Skeletal muscle satellite cell (primary cell): ENCODE data around the gene MFSD11.
"Not testable (repeated sequence)": the region's sequence is repeated elsewhere in the genome, so short reads cannot be mapped to it uniquely, and the experiment has no call there.

ENCODE experiments used
- H3K27me3 ChIP-seq: 2 replicates; pipeline ENCODE4 v1.7.0; 2013; ENCODE audit warnings: low read length; ENCODE audit not compliant: control insufficient read depth, insufficient read depth
- H3K36me3 ChIP-seq: 2 replicates; pipeline ENCODE4 v1.7.0; 2013; ENCODE audit warnings: mild to moderate bottlenecking, control low read depth, low read length; ENCODE audit not compliant: insufficient read depth
- H3K4me1 ChIP-seq: 2 replicates; pipeline ENCODE4 v1.7.0; 2013; ENCODE audit warnings: low read length; ENCODE audit not compliant: control insufficient read depth, insufficient read depth
- H3K4me2 ChIP-seq: 2 replicates; pipeline ENCODE4 v1.7.0; 2013; ENCODE audit warnings: mild to moderate bottlenecking, low read length
- H3K4me3 ChIP-seq: 2 replicates; pipeline ENCODE4 v1.7.0; 2013; ENCODE audit warnings: low read length
- H3K9ac ChIP-seq: 2 replicates; pipeline ENCODE4 v1.7.0; 2013; ENCODE audit warnings: mild to moderate bottlenecking, low read depth, low read length, moderate library complexity
- H3K9me3 ChIP-seq: replicated peaks from 2 replicates; pipeline ENCODE4 v1.7.0; 2013; ENCODE audit warnings: mild to moderate bottlenecking, control low read depth, low read length

Gene MFSD11

GRCh38 chr17:76758570-76758969, 20.7 kb downstream of the MFSD11 start:
- no peaks in the 10 kb centered on the region for H3K27me3 ChIP-seq
- H3K9me3 ChIP-seq = no peaks in the 10 kb centered on the region
- no peak overlapping the region for H3K4me2 ChIP-seq
- H3K36me3 ChIP-seq = peaks cover 22% of the 10 kb centered on the region
- no peaks in the 10 kb centered on the region for H3K4me1 ChIP-seq
- no peak overlapping the region for H3K9ac ChIP-seq
- no peak overlapping the region for H3K4me3 ChIP-seq

- Histone ChIP-seq H3K4me2 (peak overlapping the region; percentile 81), H3K9ac (peak overlapping the region; percentile 42), H3K9me3 (no peaks in the 10 kb centered on the region), H3K27me3 (no peaks in the 10 kb centered on the region), H3K4me3 (peak overlapping the region; percentile 58), H3K36me3 (peaks cover 34% of the 10 kb centered on the region), H3K4me1 (peaks cover 12% of the 10 kb centered on the region)
These were observed 35.1 kb downstream of the MFSD11 start for GRCh38 chr17:76772842-76773525.

- H3K36me3 ChIP-seq = peaks cover 28% of the 10 kb centered on the region
- peaks cover 18% of the 10 kb centered on the region for H3K4me1 ChIP-seq
- no peak overlapping the region for H3K9ac ChIP-seq
These were observed 37.2 kb downstream of the MFSD11 start for GRCh38 chr17:76775021-76775600.

GRCh38 chr17:76781056-76781982, 43.4 kb downstream of the MFSD11 start:
- Histone ChIP-seq H3K4me1 (peaks cover 8% of the 10 kb centered on the region), H3K4me2 (no peak overlapping the region), H3K9me3 (no peaks in the 10 kb centered on the region), H3K36me3 (peaks cover 22% of the 10 kb centered on the region), H3K27me3 (no peaks in the 10 kb centered on the region), H3K9ac (no peak overlapping the region), H3K4me3 (no peak overlapping the region)

More at GRCh38 chr17:76775021-76775600, 37.2 kb downstream of the MFSD11 start:
- Histone ChIP-seq H3K4me3 (no peak overlapping the region), H3K9me3 (no peaks in the 10 kb centered on the region), H3K27me3 (no peaks in the 10 kb centered on the region), H3K4me2 (no peak overlapping the region)

- H3K4me3 ChIP-seq = no peak overlapping the region
- H3K36me3 ChIP-seq = peaks cover 13% of the 10 kb centered on the region
- H3K9ac ChIP-seq = no peak overlapping the region
- peaks cover 8% of the 10 kb centered on the region for H3K4me1 ChIP-seq
- H3K27me3 ChIP-seq = no peaks in the 10 kb centered on the region
- H3K9me3 ChIP-seq = no peaks in the 10 kb centered on the region
- H3K4me2 ChIP-seq = no peak overlapping the region
These were observed 45.2 kb downstream of the MFSD11 start for GRCh38 chr17:76783146-76783545.

- Histone ChIP-seq H3K36me3 (peaks cover 9% of the 10 kb centered on the region), H3K9ac (no peak overlapping the region), H3K27me3 (no peaks in the 10 kb centered on the region)
These were observed 47.0 kb downstream of the MFSD11 start for GRCh38 chr17:76784926-76785325.

GRCh38 chr17:76787866-76788265, 49.9 kb downstream of the MFSD11 start:
- not testable (repeated sequence) for H3K4me2 ChIP-seq, H3K4me3 ChIP-seq, H3K27me3 ChIP-seq, H3K36me3 ChIP-seq, H3K9me3 ChIP-seq, H3K9ac ChIP-seq
- H3K4me1 ChIP-seq = peaks cover 11% of the 10 kb centered on the region

More at GRCh38 chr17:76784926-76785325, 47.0 kb downstream of the MFSD11 start:
- Histone ChIP-seq H3K4me2 (no peak overlapping the region), H3K4me3 (no peak overlapping the region), H3K4me1 (peaks cover 4% of the 10 kb centered on the region), H3K9me3 (no peaks in the 10 kb centered on the region)

GRCh38 chr17:76789235-76789788, 51.4 kb downstream of the MFSD11 start:
- Histone ChIP-seq H3K27me3 (no peaks in the 10 kb centered on the region), H3K9ac (no peak overlapping the region), H3K36me3 (no peaks in the 10 kb centered on the region), H3K4me1 (peaks cover 11% of the 10 kb centered on the region), H3K4me3 (no peak overlapping the region), H3K4me2 (no peak overlapping the region), H3K9me3 (no peaks in the 10 kb centered on the region)

GRCh38 chr17:76791053-76791980, 53.4 kb downstream of the MFSD11 start:
- Histone ChIP-seq H3K4me3 (no peak overlapping the region), H3K9ac (no peak overlapping the region)

GRCh38 chr17:76792348-76792747, 54.4 kb downstream of the MFSD11 start:
- Histone ChIP-seq H3K36me3 (no peaks in the 10 kb centered on the region), H3K9ac (no peak overlapping the region), H3K4me3 (no peak overlapping the region), H3K4me1 (peaks cover 12% of the 10 kb centered on the region), H3K9me3 (no peaks in the 10 kb centered on the region), H3K4me2 (no peak overlapping the region), H3K27me3 (no peaks in the 10 kb centered on the region)

More at GRCh38 chr17:76791053-76791980, 53.4 kb downstream of the MFSD11 start:
- Histone ChIP-seq H3K9me3 (no peaks in the 10 kb centered on the region), H3K36me3 (no peaks in the 10 kb centered on the region), H3K4me2 (peak overlapping the region; percentile 61), H3K4me1 (peaks cover 11% of the 10 kb centered on the region), H3K27me3 (no peaks in the 10 kb centered on the region)
